GM18858 (cell line): ENCODE data around the gene ATP5MC2.
"Not testable (repeated sequence)": the region's sequence is repeated elsewhere in the genome, so short reads cannot be mapped to it uniquely, and the experiment has no call there.

Source experiments
- ATAC-seq: cut with Tn5 transposase; IDR thresholded peaks from one replicate; pipeline ENCODE4 v1.9.1; 2021; ENCODE audit not compliant: unreplicated experiment

The ATP5MC2 gene

DNA sequence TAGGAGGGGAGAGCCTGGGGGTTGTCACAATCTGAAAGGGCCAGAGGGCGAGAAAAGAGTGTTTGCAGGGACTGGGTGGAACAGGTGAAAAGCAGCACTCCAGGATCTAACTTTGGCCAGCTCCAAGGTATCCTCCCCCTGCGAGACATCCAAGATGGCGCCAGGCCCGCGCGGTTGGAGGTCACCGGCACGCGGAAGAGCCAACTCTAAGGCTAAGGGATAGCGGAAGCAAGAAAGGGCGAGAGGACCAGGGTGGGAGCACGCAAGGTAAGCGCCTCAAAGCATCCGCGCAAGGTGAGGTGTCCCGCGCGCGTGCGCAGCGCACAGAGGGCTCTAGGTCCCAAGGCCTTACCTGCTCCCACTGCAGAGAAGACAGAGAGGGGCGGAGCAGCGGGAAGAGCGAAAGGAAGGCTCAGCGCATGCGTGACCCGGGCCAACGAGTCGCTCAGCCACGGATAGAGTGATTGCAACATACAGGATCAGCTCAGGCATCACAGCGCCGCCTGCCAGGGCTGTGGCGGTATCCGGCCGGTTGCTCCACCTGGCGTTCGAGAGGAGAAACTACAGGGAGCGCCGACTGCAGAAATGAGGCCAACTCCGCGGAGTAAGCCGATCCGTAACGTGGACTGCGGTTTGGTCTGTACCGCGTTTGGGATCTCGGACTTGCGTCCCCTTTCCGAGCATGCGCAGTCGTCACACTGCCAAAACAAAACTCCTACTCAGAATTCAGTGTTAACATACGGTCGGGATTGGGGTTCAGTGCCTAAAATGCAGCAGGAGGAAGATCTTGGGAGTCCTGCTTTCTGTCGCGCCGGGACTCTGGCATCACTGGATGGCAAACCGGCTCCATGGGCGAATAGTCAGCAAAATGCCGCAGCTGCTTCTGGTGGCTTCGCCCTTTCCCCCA is at the start of gene ATP5MC2:
TSS of gene ATP5MC2 (minus strand) at position 383 of the 907 bp plus-strand sequence. CDS start 3,469 bp downstream, outside the sequence.
- ATAC-seq: peak; percentile 88

- ATAC-seq: no peak
Observed at GRCh38 chr12:53722450-53723041, 46.7 kb upstream of the ATP5MC2 start.

- no peak for ATAC-seq
Observed at GRCh38 chr12:53720946-53721345, 45.1 kb upstream of the ATP5MC2 start.

- ATAC-seq: no peak
Observed at GRCh38 chr12:53719649-53720048, 43.8 kb upstream of the ATP5MC2 start.

- ATAC-seq: not testable (repeated sequence)
Observed at GRCh38 chr12:53718567-53718966, 42.7 kb upstream of the ATP5MC2 start.

- ATAC-seq: no peak
Observed at GRCh38 chr12:53717319-53717718, 41.4 kb upstream of the ATP5MC2 start.

- no peak for ATAC-seq
Observed at GRCh38 chr12:53714004-53714403, 38.1 kb upstream of the ATP5MC2 start.

DNA sequence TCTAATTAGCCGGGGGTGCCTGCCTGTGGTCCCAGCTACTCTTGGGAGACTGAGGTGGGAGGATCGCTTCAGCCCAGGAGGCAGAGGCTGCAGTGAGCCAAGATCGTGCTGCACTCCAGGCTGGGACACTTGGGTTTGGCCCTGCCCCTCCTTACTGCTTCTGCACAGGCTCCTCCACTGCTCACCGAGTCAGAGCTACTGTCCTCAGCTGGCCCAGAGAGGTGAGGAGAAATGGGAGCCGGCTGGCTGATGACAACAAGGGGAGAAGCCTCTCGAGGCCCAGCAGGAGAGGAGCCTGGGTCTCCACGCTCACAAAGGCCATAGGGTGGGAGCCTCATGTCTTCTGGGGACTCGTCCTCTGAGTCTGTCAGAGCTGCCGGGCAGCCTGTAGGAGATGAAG is 37.6 kb upstream of the ATP5MC2 start:
- no peak for ATAC-seq

- no peak for ATAC-seq
Observed at GRCh38 chr12:53712059-53712643, 36.3 kb upstream of the ATP5MC2 start.

DNA sequence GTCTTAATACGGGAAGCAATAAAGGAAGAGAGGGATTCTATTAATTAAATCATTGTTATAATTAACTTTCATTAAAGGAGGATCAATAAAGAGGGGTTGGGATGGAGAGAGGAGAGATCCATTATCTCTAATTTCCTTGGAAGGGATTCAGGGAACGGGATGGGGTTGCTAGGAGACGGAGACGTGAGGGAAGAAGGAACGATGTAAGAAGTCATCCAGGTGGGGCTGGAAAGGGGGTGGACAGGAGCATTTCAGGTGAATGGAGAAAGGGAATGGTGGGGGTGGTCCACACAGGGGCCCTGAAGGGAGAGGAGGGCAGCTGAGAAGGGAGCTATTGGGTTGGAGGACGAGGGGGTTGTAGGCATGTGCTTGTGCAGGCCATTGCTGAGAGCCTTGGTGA is 34.2 kb upstream of the ATP5MC2 start:
- no peak for ATAC-seq

DNA sequence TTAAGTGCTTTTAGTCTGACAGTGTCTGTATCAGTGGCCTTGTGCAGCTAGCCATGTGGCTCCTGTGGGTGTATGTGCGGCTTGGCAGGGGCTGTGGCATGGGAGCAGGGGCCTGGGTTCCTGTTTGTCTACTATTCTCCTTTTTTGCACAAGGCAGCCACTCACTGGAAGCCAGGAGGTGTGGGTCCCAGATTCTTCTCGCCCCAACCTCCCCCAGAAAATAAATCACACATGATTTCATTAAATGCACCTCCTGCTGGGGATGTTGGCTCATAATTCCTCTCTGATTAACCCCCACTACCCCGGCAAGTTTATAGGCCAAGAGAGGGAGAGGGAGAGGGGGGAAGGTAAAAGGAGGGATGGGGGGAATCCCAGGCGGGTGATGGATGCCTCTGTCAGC is 33.8 kb upstream of the ATP5MC2 start:
- ATAC-seq: no peak

GRCh38 chr12:53706080-53706479 is 30.2 kb upstream of the ATP5MC2 start:
- no peak for ATAC-seq

GRCh38 chr12:53703756-53704155 is 27.9 kb upstream of the ATP5MC2 start:
- ATAC-seq: no peak

GRCh38 chr12:53701518-53702264 is 25.8 kb upstream of the ATP5MC2 start:
- no peak for ATAC-seq

DNA sequence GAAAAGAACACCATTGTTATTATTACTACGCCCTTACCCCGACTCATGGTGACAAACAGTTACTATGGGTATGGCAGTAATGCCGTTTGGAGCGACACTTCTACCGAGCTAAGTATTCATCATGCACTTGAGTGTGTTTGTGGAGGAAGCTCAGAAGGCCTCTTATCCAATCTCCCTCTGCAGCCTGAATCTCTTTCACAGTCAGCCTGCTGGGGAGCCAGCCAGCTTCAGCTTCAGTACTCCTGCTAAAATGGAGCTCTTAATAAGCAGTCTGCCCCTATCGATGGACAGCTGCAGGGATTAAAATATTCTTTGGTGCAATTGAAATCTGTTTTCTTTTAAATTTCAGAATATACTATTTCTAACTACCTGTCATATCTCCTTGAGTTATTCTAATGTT is 24.7 kb upstream of the ATP5MC2 start:
- no peak for ATAC-seq

- no peak for ATAC-seq
Observed at GRCh38 chr12:53699678-53700025, 23.8 kb upstream of the ATP5MC2 start.

DNA sequence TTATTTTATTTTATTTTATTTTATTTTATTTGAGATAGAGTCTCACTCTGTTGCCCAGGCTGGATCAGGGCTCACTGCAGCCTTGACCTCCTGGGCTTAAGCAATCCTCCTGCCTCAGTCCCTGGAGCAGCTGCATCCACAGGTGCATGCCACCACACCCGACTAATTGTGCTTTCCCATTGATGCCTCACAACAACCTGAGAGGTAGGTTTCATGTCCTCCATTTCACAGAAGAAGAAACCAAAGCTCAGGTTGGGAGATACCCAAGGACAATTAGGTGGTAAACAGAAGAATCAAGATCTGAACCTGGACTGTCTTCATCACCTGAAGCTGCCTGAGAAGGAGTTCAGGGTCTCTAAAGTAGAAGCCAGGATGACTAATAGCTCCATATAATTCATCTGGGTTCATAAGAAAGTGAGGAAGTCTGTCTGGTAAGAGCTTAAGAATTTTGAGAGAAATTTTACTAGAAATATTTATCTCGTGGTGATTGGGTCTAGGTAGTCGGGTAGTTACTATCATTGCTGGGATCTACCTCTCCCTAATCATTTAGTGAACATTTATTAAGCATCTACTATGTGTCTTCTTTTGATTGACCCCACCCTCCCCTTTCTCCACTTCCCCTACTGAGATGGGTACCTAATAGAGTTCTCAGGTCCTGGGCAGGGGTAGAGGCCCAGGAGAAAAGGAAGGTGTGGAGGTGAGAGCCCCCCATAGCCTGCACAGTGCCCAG is 23.2 kb upstream of the ATP5MC2 start:
- no peak for ATAC-seq

GRCh38 chr12:53696655-53697331 is 20.9 kb upstream of the ATP5MC2 start:
- ATAC-seq: no peak

DNA sequence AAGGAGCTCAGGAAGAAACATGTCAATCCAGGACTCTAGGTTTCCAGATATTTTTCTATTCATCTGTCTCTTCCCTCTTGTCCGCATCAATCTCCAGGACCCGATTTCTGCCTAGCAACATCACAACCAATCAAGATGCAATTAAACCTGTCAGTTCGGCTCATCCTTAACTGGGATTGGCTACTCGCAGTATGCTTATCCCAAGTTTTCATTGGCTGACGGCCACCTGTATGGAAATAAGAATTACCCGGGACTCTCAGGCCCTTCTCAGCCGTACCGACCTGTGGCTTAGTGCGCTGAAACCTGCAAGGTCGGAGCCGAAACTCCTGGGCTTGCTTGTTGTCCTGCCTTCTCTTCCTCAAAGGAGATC is 20.4 kb upstream of the ATP5MC2 start:
- ATAC-seq: no peak
